PC-3 (cell line): ENCODE results near the gene KANSL3. TPM values are rescaled to one million over a fixed set of nuclear protein-coding genes. Genes with fewer than 3 reads are reported as not detected.
"Not testable (repeated sequence)": the region's sequence is repeated elsewhere in the genome, so short reads cannot be mapped to it uniquely, and the experiment has no call there.

ENCODE experiments used
- ATAC-seq: fragments of 200-7000 bp; cut with Tn5 transposase; 2 replicates; pipeline ENCODE4 v1.9.1; 2020; ENCODE audit warnings: mild to moderate bottlenecking, moderate library complexity
- BruUV-seq: library from RNA; stranded (reverse); fragments of 400-500 nt; replicated peaks from 2 replicates; lab custom pipeline; 2021; lab: Mats Ljungman, UMichigan
- CTCF ChIA-PET: fragments of 300-600 bp; sonication (Branson Sonifier 250); formaldehyde crosslinking; loops from one replicate; lab custom pipeline; 2022; ENCODE audit warnings: antibody characterized with exemption; lab: Charles Lee
- POLR2A ChIA-PET: fragments of 300-600 bp; sonication (Branson Sonifier 250); formaldehyde crosslinking; loops from one replicate; lab custom pipeline; 2022; ENCODE audit warnings: antibody characterized with exemption; ENCODE audit not compliant: unreplicated experiment; lab: Charles Lee
- DNase-seq: peaks from one replicate; pipeline ENCODE4 v3.0.0-alpha.2; 2015
- H2AFZ ChIP-seq: fragments of 300-600 bp; sonication (generic); 2 replicates; pipeline ENCODE4 v1.6.0; 2016; ENCODE audit warnings: antibody characterized with exemption, low read length
- H3F3A ChIP-seq: fragments of 300-600 bp; sonication (generic); one replicate; pipeline ENCODE4 v1.6.0; 2017; ENCODE audit warnings: antibody characterized with exemption, low read length, control low read depth, mild to moderate bottlenecking; ENCODE audit not compliant: unreplicated experiment
- H3K27ac ChIP-seq: fragments of 300-600 bp; sonication (generic); 2 replicates; pipeline ENCODE4 v1.5.1; 2016; ENCODE audit warnings: mild to moderate bottlenecking, low read length
- H3K27me3 ChIP-seq: fragments of 300-600 bp; sonication (generic); 2 replicates; pipeline ENCODE4 v1.6.1; 2016; ENCODE audit warnings: low read length, mixed read lengths
- H3K36me3 ChIP-seq: fragments of 300-600 bp; sonication (generic); 2 replicates; pipeline ENCODE4 v1.6.1; 2016; ENCODE audit warnings: low read depth, mixed run types, low read length, mixed read lengths
- H3K4me1 ChIP-seq: fragments of 300-600 bp; sonication (generic); 2 replicates; pipeline ENCODE4 v1.5.1; 2016; ENCODE audit warnings: low read length; ENCODE audit not compliant: insufficient read depth
- H3K4me2 ChIP-seq: fragments of 300-600 bp; sonication (generic); 2 replicates; pipeline ENCODE4 v1.6.0; 2016; ENCODE audit warnings: low read length
- H3K4me3 ChIP-seq: fragments of 300-600 bp; sonication (generic); 2 replicates; pipeline ENCODE4 v1.5.1; 2016; ENCODE audit warnings: mild to moderate bottlenecking, low read length, mixed read lengths
- H3K79me2 ChIP-seq: fragments of 300-600 bp; sonication (generic); 2 replicates; pipeline ENCODE4 v1.6.1; 2017; ENCODE audit warnings: low read length, mixed read lengths
- H3K9ac ChIP-seq: fragments of 300-600 bp; sonication (generic); 2 replicates; pipeline ENCODE4 v1.6.0; 2016; ENCODE audit warnings: mild to moderate bottlenecking, low read length
- H3K9me2 ChIP-seq: fragments of 300-600 bp; sonication (generic); replicated peaks from 2 replicates; pipeline ENCODE4 v1.6.1; 2016; ENCODE audit warnings: mixed run types, low read length, mixed read lengths
- H3K9me3 ChIP-seq: fragments of 300-600 bp; sonication (generic); 2 replicates; pipeline ENCODE4 v1.6.1; 2016; ENCODE audit warnings: low read length, mixed read lengths
- H4K20me1 ChIP-seq: fragments of 300-600 bp; sonication (generic); 2 replicates; pipeline ENCODE4 v1.6.1; 2016; ENCODE audit warnings: low read length, mixed read lengths
- EZH2 ChIP-seq: fragments of 300-600 bp; sonication (generic); IDR thresholded peaks from one replicate; pipeline ENCODE4 v1.6.1; 2017; ENCODE audit warnings: antibody characterized with exemption, mild to moderate bottlenecking, low read length; ENCODE audit not compliant: unreplicated experiment
- EZH2phosphoT487 ChIP-seq: fragments of 300-600 bp; sonication (generic); IDR thresholded peaks from 2 replicates; pipeline ENCODE4 v1.6.1; 2018; ENCODE audit warnings: mild to moderate bottlenecking, antibody characterized with exemption, low read length, borderline replicate concordance
- intact Hi-C: fragments of 100-400 bp; cut with micrococcal nuclease; formaldehyde crosslinking; loops from 2 replicates; pipeline ENCODE4 v1.9.0; 2023
- total RNA-seq: library from RNA; depleted of rRNA; stranded (reverse); fragments of >200 nt; gene quantifications from 2 replicates; pipeline ENCODE4 v1.2.3, GENCODE V29; 2014
- TF ChIP-seq, protein P1 (sequence below): fragments of 300-600 bp; sonication (generic); conservative IDR thresholded peaks from 2 replicates; pipeline ENCODE4 v1.5.1; 2017; ENCODE audit warnings: antibody characterized with exemption, low read depth, mild to moderate bottlenecking, low read length

The KANSL3 gene
- total RNA-seq, 1 experiment from 2014 or later, result 30.6 TPM

DNA sequence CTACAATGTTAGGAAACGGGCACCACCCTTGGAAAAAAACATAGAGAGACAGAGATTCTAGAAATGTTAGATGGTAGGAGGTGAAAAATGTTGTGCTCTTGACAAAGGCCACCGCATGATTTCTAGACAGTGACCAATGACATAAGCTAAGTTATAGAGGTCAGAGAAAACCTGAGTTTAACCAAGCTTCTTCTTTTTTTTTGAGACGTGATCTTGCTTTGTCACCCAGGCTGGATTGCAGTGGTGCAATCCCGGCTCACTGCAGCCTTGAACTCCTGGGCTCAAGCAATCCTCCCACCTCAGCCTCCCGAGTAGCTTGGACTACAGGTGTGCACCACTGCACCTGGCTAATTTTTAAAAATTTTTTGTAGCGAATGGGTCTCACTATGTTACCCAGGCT, 17.4 kb upstream of the KANSL3 start:
- intact Hi-C loops, result no loop called here
- H3F3A ChIP-seq, result no peaks in the 10 kb centered on the region
- no peak for ATAC-seq
- H3K79me2 ChIP-seq, result no peaks in the 10 kb centered on the region
- H3K9me2 ChIP-seq, result no peaks in the 10 kb centered on the region
- no peak overlapping the region for H3K9ac ChIP-seq
- no peak overlapping the region for H2AFZ ChIP-seq
- no peak overlapping the region for H3K4me2 ChIP-seq
- H3K4me3 ChIP-seq, result no peak overlapping the region
- TF ChIP-seq, protein P1, sequence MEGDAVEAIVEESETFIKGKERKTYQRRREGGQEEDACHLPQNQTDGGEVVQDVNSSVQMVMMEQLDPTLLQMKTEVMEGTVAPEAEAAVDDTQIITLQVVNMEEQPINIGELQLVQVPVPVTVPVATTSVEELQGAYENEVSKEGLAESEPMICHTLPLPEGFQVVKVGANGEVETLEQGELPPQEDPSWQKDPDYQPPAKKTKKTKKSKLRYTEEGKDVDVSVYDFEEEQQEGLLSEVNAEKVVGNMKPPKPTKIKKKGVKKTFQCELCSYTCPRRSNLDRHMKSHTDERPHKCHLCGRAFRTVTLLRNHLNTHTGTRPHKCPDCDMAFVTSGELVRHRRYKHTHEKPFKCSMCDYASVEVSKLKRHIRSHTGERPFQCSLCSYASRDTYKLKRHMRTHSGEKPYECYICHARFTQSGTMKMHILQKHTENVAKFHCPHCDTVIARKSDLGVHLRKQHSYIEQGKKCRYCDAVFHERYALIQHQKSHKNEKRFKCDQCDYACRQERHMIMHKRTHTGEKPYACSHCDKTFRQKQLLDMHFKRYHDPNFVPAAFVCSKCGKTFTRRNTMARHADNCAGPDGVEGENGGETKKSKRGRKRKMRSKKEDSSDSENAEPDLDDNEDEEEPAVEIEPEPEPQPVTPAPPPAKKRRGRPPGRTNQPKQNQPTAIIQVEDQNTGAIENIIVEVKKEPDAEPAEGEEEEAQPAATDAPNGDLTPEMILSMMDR, result no peak
- TF ChIP-seq EZH2, result no peak
- TF ChIP-seq EZH2phosphoT487, result no peak
- BruUV-seq, result no TSS peak
- no peaks in the 10 kb centered on the region for H3K27me3 ChIP-seq
- no peak overlapping the region for H3K27ac ChIP-seq
- H3K9me3 ChIP-seq, result no peaks in the 10 kb centered on the region
- ChIA-PET CTCF (no interaction called here), POLR2A (no interaction called here)
- no peaks in the 10 kb centered on the region for H3K36me3 ChIP-seq
- H3K4me1 ChIP-seq, result no peaks in the 10 kb centered on the region
- DNase-seq, result no peak
- no peaks in the 10 kb centered on the region for H4K20me1 ChIP-seq

DNA sequence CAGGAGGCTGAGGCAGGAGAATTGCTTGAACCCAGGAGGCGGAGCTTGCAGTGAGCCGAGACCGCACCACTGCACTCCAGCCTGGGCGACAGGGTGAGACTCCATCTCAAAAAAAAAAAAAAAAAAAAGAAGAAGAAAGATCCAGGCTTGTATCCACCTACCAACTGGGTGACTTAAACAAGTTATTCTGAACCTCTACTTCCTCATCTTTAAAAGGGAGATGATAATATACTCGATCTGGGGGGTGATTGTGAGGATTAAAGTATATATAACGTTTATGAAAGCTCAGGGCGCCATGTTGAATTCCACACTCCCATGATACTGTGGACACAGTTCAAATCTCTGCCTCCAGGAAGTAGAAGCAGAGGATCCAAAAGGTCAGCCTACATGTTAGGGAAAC, 16.7 kb upstream of the KANSL3 start:
- DNase-seq, H2AFZ ChIP-seq, BruUV-seq, H3K27me3 ChIP-seq, H3K9me2 ChIP-seq, H3K4me2 ChIP-seq, H3K79me2 ChIP-seq, intact Hi-C loops, H3K36me3 ChIP-seq, H3K4me3 ChIP-seq, H3K9me3 ChIP-seq, H3K4me1 ChIP-seq, ATAC-seq, POLR2A ChIA-PET, H3K27ac ChIP-seq, H4K20me1 ChIP-seq, H3F3A ChIP-seq, CTCF ChIA-PET, H3K9ac ChIP-seq: not testable (repeated sequence)

DNA sequence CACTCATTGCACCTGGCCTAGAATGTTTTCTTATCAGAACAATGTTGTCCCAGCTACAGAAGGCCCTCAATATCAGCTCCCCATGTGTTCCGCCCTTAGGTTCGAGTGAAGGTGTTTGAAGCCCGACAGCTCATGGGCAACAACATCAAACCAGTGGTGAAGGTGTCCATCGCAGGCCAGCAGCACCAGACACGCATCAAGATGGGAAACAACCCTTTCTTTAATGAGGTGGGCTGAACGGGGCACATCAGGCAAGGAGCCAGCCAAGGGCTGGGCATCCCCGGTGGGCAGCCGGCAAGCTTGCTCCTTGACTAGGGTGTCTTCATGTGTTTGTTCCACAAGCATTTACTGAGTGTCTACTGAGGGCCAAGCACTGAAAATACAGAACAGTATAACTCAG, 13.7 kb upstream of the KANSL3 start:
- Histone ChIP-seq H3K4me2 (no peak overlapping the region), H2AFZ (no peak overlapping the region), H3K9me2 (no peaks in the 10 kb centered on the region), H3K9ac (no peak overlapping the region), H3K4me3 (no peak overlapping the region), H3K9me3 (no peaks in the 10 kb centered on the region), H3K4me1 (no peaks in the 10 kb centered on the region), H3K79me2 (no peaks in the 10 kb centered on the region), H3K27ac (no peak overlapping the region), H3K36me3 (no peaks in the 10 kb centered on the region), H3F3A (no peaks in the 10 kb centered on the region), H4K20me1 (no peaks in the 10 kb centered on the region), H3K27me3 (no peaks in the 10 kb centered on the region)
- no peak for ATAC-seq
- intact Hi-C loops, result no loop called here
- POLR2A ChIA-PET, result no interaction called here
- BruUV-seq, result no TSS peak
- CTCF ChIA-PET, result no interaction called here
- DNase-seq, result no peak
- no peak for TF ChIP-seq EZH2
- TF ChIP-seq EZH2phosphoT487, result no peak
- TF ChIP-seq, protein P1, result no peak
